Measurements from ENCODE around the gene THSD4. TPM values are rescaled to one million over a fixed set of nuclear protein-coding genes. Genes with fewer than 3 reads are reported as not detected.

Gene THSD4
- total RNA-seq, 4 donors from 2014 or later: 23.0 to 68.5 (median 48.6) TPM

DNA sequence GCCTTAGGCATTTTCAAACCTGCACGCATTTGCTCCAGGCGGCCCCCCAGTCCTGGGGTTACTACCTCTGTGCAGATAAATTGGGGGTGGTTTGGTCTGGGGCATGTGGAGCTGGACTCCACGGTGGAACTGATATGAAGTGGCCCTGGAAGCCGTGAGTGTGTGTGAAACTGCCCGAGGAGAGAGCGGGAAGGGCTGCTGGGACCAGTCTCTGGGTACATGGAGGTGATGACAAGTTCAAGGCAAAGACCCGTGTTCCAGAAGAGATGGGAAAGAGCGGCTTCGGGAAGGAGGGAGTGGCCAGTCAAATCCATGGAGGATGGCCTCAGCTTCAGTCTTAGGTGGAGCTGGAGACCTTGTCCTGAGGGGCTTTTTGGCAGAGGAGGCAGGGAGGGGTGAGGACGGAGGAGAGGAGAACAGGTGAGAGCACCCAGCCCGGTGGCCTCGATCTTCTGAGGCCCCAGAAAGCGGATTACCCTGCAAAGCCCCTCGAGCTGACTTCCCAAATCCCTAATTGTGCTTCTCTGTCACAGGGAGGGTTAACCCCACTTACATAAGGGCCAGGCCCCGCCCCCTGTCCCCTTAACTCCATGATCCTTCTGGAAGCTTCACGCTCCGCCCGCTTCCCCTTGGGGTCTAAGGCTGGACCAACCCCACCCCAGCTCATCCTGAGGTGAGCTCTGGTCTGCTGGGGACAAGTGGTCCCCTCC, 693.2 kb downstream of the THSD4 start:
- no peaks in the 10 kb centered on the region for H3K27me3 ChIP-seq
- DNase-seq: no peak
- H3K9me3 ChIP-seq: no peaks in the 10 kb centered on the region
- TF ChIP-seq POLR2A (IDR thresholded peaks at IDR 0.05): no peak
- no peak for TF ChIP-seq CTCF (IDR thresholded peaks at IDR 0.05)
- intact Hi-C loops (cut with DNase I): no loop called here
- no peaks in the 10 kb centered on the region for H3K36me3 ChIP-seq
- WGBS, 2 donors: 88 to 89% methylated on average over 18 of the region's 18 CpGs
- H3K4me1 ChIP-seq: no peaks in the 10 kb centered on the region
- no peak overlapping the region for H3K27ac ChIP-seq
- no peak overlapping the region for H3K4me3 ChIP-seq (replicated peaks in 1 of 3)

- no peaks in the 10 kb centered on the region for H3K27me3 ChIP-seq
- no peaks in the 10 kb centered on the region for H3K9me3 ChIP-seq
- H3K36me3 ChIP-seq: no peaks in the 10 kb centered on the region
- H3K27ac ChIP-seq: no peak overlapping the region
- TF ChIP-seq POLR2A (IDR thresholded peaks at IDR 0.05): no peak
- TF ChIP-seq CTCF (IDR thresholded peaks at IDR 0.05): no peak
- H3K4me3 ChIP-seq (replicated peaks in 1 of 3): no peak overlapping the region
- 65 to 73% methylated on average over 6 to 7 of the region's 8 CpGs for WGBS, 2 donors
- H3K4me1 ChIP-seq: no peaks in the 10 kb centered on the region
- intact Hi-C loops (cut with DNase I): no loop called here
- no peak for DNase-seq
Observed at GRCh38 chr15:71809346-71809745, 694.1 kb downstream of the THSD4 start.

GRCh38 chr15:71810256-71811035, 695.2 kb downstream of the THSD4 start, which contains the start of gene NR2E3:
Gene NR2E3 (plus strand): TSS chr15:71810554. CDS start chr15:71810744, 190 bp downstream.
- Histone ChIP-seq H3K36me3 (no peaks in the 10 kb centered on the region), H3K27ac (no peak within 1 kb of the TSS), H3K4me3 (replicated peaks in 1 of 3) (no peak within 1 kb of the TSS), H3K9me3 (no peaks in the 10 kb centered on the region), H3K27me3 (no peaks in the 10 kb centered on the region), H3K4me1 (no peaks in the 10 kb centered on the region)
- intact Hi-C loops (cut with DNase I): no loop called here
- WGBS, 2 donors: 85 to 88% methylated on average over 13 to 16 of the region's 16 CpGs
- no peak for TF ChIP-seq POLR2A (IDR thresholded peaks at IDR 0.05)
- no peak for TF ChIP-seq CTCF (IDR thresholded peaks at IDR 0.05)
- DNase-seq: no peak

DNA sequence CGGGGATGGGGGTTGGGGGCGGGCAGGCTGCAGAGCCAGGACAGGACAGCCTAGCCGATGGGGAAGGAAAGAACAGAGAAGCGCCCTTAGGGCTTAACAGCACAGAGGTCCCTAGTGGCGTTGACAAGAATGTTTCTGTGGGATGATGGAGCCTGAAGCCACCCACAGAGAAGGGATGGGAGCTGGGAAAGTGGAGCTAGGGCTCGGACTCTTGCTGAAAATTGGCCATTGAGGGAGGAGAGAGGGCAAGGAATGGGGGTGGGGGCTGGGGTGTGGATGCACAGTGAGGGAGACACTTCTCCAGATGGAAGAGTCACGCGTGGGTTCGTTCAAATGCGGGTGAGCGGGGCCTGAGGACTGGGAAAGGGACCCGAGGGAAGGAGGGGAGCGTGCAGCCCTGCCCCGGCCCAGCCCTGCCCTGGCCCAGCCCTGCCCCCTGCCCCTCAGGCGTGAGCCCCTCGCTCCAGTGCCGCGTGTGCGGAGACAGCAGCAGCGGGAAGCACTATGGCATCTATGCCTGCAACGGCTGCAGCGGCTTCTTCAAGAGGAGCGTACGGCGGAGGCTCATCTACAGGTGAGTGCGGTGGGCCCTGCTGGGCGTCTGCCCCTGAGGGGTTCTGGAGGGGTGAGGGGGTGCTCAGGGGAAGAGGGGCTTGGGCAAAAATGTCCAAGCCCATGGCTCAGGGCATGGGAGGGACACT, 695.9 kb downstream of the THSD4 start:
- Histone ChIP-seq H3K4me3 (replicated peaks in 1 of 3) (no peak overlapping the region), H3K4me1 (no peaks in the 10 kb centered on the region), H3K9me3 (no peaks in the 10 kb centered on the region), H3K27ac (no peak overlapping the region), H3K27me3 (no peaks in the 10 kb centered on the region), H3K36me3 (no peaks in the 10 kb centered on the region)
- DNase-seq: no peak
- intact Hi-C loops (cut with DNase I): no loop called here
- TF ChIP-seq POLR2A (IDR thresholded peaks at IDR 0.05) (no peak), CTCF (IDR thresholded peaks at IDR 0.05) (no peak)
- WGBS, 2 donors: 85 to 89% methylated on average over 19 to 25 of the region's 27 CpGs

Data from thyroid gland (tissue), 4 donors.